RCC 7860 (cell line): ENCODE data around the gene SLC35F1.

Source experiments
- DNase-seq: peaks from one replicate; pipeline ENCODE4 v3.0.0-alpha.2; 2015; ENCODE audit warnings: low spot score
- FAIRE-seq: peaks from 2 replicates; lab custom pipeline; 2012; peaks lifted over from hg19 to GRCh38; lab: Jason Lieb, UNC

The SLC35F1 gene

DNA sequence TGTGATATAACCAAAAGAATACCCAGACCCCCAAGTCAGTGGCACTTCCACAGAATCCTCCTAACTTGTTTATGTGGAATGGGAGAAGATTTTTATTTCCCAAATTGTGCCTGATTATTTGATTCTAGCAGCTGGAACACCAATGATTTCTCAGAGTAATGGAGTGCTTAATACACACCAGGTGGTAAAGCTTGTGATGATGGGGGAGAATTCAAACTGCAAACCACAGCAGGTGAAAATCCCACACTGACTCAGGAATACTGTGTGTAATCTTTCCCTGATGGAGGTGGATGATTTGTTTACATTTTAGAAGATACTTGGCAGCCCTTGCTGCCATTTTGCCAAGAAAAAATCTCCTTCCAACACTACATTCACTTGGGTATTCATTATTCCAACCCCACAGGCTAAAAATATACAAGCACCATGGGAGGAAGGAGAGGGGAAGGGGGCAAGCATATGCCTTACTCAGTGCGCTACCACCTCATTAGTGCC is 428.3 kb downstream of the SLC35F1 start:
- FAIRE-seq (no peak), DNase-seq (no peak)

DNA sequence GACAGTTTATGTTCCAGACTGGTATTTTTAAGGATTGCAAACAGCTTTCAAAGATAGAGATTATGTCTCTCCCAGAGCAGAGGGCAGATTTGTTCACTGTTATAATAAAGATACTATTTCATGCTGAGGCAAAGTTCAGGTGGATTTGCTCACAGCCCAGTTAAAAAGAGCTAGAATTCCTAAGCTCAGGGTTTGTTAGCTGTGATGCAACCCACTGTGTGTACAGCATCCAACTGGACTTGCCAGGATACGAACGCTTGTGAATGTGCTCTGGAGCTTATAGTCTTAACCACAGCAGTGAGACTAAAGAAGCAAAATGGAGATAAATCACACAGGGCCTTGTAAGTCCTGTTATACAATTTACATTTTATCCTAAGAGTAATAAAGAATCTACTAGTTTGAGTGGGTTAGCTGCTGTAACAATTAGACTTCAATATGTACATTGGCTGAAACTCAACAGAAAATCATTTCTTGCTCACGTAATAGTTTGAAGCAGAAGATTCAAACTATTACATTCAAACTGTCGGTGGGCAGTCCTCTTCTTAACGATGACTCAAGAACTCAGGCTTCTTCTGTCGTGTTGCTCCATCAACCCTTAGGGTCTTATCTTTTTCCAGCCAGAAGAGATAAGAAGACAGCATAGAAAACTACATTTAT is 437.1 kb downstream of the SLC35F1 start:
- no peak for DNase-seq
- FAIRE-seq = no peak

DNA sequence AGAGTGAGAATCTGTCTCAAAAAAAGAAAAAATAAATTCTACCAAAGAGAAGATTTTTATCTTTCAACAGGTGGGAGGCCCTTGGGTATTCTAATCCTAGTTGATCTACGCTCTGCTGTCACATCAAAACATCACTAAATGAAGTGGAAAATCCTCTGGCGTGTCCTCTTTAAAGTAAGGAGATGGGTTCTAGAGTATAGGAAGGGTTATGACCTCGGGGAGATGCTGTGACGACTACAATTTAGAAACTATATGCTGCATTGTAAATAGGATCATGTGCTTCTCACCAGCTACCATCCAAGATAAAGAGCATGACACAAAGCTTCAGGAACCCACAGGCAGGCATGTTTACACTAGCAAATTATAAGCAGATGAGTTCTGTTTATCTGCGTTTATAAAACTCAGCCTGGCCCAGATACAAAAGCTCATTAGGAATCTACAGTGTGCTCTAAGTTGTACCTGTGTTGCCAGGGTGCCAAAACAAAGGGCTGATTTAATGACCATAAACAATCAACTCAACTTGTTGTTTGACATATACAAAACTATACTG is 443.9 kb downstream of the SLC35F1 start:
- no peak for FAIRE-seq
- no peak for DNase-seq

DNA sequence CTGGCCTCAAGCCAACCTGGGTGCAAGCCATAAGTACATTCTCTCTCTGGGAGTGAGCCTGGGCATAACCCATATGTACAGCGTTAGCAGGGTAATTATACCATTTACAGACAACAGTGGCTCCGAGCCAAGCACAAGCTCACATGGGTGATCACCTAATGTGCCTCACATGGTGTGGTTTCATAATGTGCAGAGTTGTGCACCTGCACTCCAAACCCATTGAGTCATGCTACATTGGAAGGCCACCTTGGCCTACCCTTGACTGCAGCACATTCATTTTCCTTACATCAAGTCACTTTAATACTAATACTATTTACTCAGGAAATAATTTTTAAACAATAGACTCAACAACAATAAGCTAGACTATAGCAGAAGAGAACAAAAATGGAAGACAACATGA is 446.5 kb downstream of the SLC35F1 start:
- DNase-seq (no peak), FAIRE-seq (no peak)

DNA sequence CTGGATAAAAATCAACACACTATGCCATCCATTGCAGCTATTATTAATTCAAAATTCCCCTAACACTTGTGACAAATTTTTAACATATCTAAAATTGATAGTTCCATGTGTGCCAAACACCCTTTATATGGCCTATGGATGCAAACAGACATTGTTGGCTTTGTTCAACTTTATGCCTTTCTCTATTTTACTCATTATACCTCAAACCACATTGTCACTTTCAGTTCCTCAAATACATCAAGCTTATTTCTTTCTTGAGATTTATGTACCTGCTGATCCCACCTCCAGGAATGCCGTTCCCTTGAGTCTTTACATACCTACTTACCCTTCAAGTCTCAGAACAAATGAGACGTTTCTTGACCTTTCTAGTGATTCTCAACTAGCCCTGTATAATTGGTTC is 447.6 kb downstream of the SLC35F1 start:
- no peak for FAIRE-seq
- no peak for DNase-seq

DNA sequence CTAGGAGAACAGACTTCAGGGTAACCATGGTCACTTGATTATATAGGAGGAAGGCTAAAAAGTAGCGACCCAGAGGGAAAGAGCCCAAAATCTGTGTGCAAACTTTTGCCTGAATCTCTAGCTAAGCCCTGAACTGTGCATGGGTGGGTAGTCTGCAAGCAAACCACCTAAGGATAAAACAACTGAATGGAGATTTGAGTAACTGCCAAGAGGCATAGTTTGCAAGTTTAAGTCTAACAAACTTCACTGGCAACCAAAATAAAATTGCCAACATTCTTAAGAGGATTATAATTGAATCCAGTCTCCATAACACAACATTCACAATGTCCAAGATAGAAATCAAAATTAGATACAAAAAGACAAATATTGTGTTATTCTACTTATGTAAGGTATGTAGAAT is 449.0 kb downstream of the SLC35F1 start:
- DNase-seq = no peak

DNA sequence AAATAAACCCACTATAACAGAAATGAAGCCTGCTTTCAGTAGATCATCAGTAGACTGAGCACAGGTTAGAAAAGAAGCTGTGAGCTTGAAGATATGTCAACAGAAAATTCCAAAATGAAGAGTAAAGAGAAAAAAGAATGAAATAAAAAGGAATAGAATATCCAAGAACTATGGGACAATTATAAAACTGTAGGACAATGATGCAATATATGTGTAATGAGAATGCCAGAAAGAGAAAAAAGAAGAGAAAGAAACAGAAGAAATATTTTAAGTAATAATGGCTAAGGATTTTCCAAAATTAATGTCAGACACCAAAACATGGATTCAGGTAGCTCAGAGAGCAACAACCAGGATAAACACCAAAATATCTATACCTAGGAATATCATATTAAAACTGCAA is 449.6 kb downstream of the SLC35F1 start:
- no peak for DNase-seq
- FAIRE-seq = no peak

More for the DNA sequence above, 449.0 kb downstream of the SLC35F1 start:
- no peak for FAIRE-seq
